HUES64 (cell line): ENCODE data around the gene NCS1.

Experiments
- H3K27ac ChIP-seq: 2 replicates; pipeline ENCODE4 v1.7.0; 2013; ENCODE audit warnings: low read depth, low read length, inconsistent platforms
- H3K27me3 ChIP-seq: 2 replicates; pipeline ENCODE4 v1.6.1; 2013; ENCODE audit warnings: mild to moderate bottlenecking, low read length; ENCODE audit not compliant: insufficient read depth
- H3K36me3 ChIP-seq: 2 replicates; pipeline ENCODE4 v1.6.1; 2013; ENCODE audit warnings: mild to moderate bottlenecking, low read length; ENCODE audit not compliant: insufficient read depth
- H3K4me1 ChIP-seq: 2 replicates; pipeline ENCODE4 v1.6.1; 2013; ENCODE audit warnings: mild to moderate bottlenecking, low read length, moderate library complexity; ENCODE audit not compliant: insufficient read depth
- H3K4me3 ChIP-seq: 2 replicates; pipeline ENCODE4 v1.5.1; 2013; ENCODE audit warnings: mild to moderate bottlenecking, low read length, moderate library complexity
- H3K9ac ChIP-seq: 2 replicates; pipeline ENCODE4 v1.6.1; 2013; ENCODE audit warnings: mild to moderate bottlenecking, low read depth, low read length
- H3K9me3 ChIP-seq: 2 replicates; pipeline ENCODE4 v1.6.1; 2013; ENCODE audit warnings: low read depth, low read length; ENCODE audit not compliant: insufficient read depth
- WGBS: fragments of 150-250, 120-280 bp; methylation state at CpG from one replicate; pipeline ENCODE4 v1.1.7; 2013; ENCODE audit warnings: missing lambda C conversion rate; 5-methylcytosine and 5-hydroxymethylcytosine counted together

The NCS1 gene

DNA sequence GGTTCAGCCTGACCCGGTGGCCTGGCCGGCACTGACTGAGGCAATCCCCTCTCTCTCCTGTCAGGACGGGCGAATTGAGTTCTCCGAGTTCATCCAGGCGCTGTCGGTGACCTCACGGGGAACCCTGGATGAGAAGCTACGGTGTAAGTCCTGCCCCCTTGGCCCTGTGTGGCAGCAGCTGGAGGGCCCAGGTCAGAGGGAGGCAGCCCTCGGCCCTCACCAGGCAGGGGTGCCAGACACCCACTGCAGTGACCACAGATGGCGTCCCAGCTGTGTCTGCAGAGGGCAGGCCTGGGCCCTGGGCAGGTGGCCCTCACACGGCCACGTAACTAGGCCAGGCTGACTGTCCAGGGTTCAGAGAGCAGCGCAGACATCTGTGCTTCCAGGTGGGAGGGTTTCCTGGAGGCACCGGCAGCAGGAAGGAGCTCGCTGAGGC, 47.5 kb downstream of the NCS1 start:
- Histone ChIP-seq H3K4me3 (no peak overlapping the region), H3K9me3 (no peaks in the 10 kb centered on the region), H3K36me3 (peaks cover 9% of the 10 kb centered on the region), H3K9ac (no peak overlapping the region), H3K4me1 (peaks cover 3% of the 10 kb centered on the region; the same call in 1 of the 2 replicates), H3K27me3 (no peaks in the 10 kb centered on the region), H3K27ac (no peak overlapping the region; the same call in 1 of the 2 replicates)
- WGBS = 89% methylated on average over 16 of the region's 16 CpGs

DNA sequence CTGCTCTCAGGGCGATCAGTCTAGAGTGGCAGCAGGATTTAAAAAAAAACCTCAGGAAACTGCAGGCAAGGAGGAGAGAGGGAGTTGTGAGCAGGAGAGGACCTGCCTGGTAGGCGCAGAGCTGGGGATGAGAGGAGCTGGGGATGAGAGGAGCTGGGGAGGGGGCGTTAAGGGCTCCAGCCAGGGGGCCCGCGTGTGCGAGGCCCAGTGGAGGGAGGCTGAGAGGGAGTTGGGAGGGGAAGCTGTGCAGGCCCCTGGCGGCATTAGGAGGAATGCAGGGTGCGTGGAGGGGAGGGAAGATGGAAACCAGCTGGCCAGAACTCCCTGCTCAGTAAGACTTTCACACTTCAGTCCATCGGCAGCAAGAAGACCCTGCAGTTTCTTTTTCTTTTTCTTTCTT, 48.1 kb downstream of the NCS1 start:
- H3K9me3 ChIP-seq = no peaks in the 10 kb centered on the region
- H3K27ac ChIP-seq = no peak overlapping the region
- H3K4me1 ChIP-seq = no peaks in the 10 kb centered on the region
- H3K36me3 ChIP-seq = peaks cover 9% of the 10 kb centered on the region
- no peaks in the 10 kb centered on the region for H3K27me3 ChIP-seq
- no peak overlapping the region for H3K9ac ChIP-seq
- WGBS = 48% methylated on average over 8 of the region's 9 CpGs
- no peak overlapping the region for H3K4me3 ChIP-seq

DNA sequence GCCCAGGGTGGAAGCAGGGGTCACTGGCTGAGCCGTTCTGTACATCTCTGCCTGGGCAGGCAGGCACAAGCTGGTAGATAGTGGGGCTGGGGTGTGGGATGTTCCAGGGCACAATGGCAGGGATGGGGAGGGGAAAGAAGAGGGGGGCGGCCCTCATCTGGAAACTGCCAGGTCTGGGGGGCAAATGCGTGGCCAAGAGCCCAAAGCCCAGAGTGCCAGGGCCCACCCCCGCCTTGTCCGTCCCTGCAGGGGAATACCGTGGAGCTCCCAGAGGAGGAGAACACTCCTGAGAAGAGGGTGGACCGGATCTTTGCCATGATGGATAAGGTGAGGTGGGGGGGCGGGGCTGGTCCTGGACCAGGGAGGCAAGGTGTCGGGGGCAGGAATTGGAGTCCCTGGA, 50.6 kb downstream of the NCS1 start:
- no peak overlapping the region for H3K4me3 ChIP-seq
- no peaks in the 10 kb centered on the region for H3K4me1 ChIP-seq
- no peak overlapping the region for H3K27ac ChIP-seq
- H3K9me3 ChIP-seq = peaks cover 8% of the 10 kb centered on the region
- 95% methylated on average over 9 of the region's 9 CpGs for WGBS
- peaks cover 28% of the 10 kb centered on the region for H3K36me3 ChIP-seq
- H3K9ac ChIP-seq = no peak overlapping the region
- H3K27me3 ChIP-seq = no peaks in the 10 kb centered on the region

DNA sequence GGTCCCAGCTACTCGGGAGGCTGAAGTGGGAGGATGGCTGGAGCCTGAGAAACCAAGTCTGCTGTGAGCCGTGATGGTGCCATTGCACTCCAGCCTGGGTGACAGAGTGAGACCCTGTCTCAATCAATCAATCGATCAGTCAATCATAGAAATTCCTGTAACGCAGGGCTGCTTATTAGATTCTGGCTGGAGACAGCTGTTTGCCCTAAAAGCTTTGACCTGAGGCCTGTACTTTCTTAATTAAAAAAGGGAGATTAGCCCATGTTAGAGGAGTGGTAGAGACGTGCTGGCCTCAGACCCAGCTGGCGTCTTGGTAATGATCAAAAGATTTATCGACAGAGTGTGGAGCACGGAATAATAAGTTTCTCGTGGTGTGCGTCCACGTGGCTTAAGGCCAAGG, 52.9 kb downstream of the NCS1 start:
- Histone ChIP-seq H3K4me1 (no peaks in the 10 kb centered on the region), H3K9ac (no peak overlapping the region), H3K27me3 (no peaks in the 10 kb centered on the region), H3K9me3 (peaks cover 11% of the 10 kb centered on the region), H3K36me3 (peaks cover 31% of the 10 kb centered on the region), H3K4me3 (no peak overlapping the region), H3K27ac (no peak overlapping the region)
- 90% methylated on average over 11 of the region's 11 CpGs for WGBS

DNA sequence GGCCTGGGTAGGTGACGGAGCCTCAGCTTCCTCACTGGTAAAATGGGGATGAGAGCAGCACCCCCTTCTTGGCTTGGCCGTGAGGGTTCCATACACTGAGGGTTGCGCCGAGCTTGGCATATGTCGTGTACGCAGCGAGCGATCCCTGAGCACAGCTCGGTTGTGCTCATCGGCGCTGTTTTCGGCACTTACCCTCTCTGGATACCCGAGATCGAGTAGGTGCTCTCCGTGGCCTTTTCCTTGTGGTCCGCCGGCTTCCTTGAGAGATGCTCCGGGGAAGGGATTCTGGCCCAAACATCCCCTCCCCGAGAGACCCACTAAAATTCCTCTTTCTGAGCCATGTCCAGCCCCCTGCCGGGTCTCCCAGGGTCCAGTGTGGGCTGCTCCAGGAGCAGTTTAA, 53.4 kb downstream of the NCS1 start:
- peaks cover 11% of the 10 kb centered on the region for H3K9me3 ChIP-seq
- no peaks in the 10 kb centered on the region for H3K27me3 ChIP-seq
- H3K4me3 ChIP-seq = no peak overlapping the region
- H3K4me1 ChIP-seq = no peaks in the 10 kb centered on the region
- 96% methylated on average over 20 of the region's 20 CpGs for WGBS
- H3K9ac ChIP-seq = no peak overlapping the region
- no peak overlapping the region for H3K27ac ChIP-seq
- H3K36me3 ChIP-seq = peaks cover 32% of the 10 kb centered on the region

DNA sequence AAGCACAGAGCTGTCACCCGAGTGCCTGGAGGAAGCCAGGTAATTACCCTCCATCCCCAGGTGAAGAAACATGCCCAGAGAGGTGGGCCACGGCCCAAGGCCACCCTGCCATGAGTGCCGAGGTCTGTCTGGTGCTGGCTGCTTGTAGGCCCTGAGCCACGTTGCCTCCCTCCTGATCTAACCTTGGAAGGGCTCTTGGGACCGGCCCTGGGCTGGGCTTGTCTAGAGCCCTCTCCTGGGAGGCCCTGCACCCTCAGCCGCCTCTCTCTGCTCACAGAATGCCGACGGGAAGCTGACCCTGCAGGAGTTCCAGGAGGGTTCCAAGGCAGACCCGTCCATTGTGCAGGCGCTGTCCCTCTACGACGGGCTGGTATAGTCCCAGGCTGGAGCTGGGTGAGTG, 53.9 kb downstream of the NCS1 start:
- Histone ChIP-seq H3K4me3 (no peak overlapping the region), H3K27me3 (no peaks in the 10 kb centered on the region), H3K27ac (no peak overlapping the region), H3K9me3 (peaks cover 11% of the 10 kb centered on the region), H3K36me3 (peaks cover 35% of the 10 kb centered on the region), H3K9ac (no peak overlapping the region), H3K4me1 (no peaks in the 10 kb centered on the region)
- 97% methylated on average over 12 of the region's 12 CpGs for WGBS

DNA sequence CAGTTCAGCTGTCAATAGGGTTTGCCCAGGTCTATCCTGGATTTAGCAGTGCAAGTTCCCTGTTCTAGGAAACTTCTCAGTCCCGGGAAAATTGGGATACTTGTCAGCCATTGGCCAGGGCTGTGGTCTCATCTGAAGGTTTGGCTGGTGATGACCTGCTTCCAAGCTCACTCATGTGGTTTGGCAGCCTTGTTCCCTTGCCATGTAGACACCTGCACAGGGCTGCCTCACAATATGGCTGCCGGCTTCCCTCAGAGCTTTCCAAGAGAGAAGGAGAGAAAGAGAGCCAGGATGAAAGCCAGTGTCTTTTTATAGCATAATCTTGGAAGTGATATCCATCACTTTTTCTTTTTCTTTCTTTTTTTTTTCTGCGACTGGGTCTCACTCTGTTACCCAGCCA, 55.6 kb downstream of the NCS1 start:
- Histone ChIP-seq H3K9me3 (peaks cover 11% of the 10 kb centered on the region), H3K4me3 (no peak overlapping the region), H3K4me1 (no peaks in the 10 kb centered on the region), H3K27me3 (no peaks in the 10 kb centered on the region), H3K27ac (no peak overlapping the region), H3K36me3 (peaks cover 39% of the 10 kb centered on the region), H3K9ac (no peak overlapping the region)
- 97% methylated on average over 3 of the region's 3 CpGs for WGBS

DNA sequence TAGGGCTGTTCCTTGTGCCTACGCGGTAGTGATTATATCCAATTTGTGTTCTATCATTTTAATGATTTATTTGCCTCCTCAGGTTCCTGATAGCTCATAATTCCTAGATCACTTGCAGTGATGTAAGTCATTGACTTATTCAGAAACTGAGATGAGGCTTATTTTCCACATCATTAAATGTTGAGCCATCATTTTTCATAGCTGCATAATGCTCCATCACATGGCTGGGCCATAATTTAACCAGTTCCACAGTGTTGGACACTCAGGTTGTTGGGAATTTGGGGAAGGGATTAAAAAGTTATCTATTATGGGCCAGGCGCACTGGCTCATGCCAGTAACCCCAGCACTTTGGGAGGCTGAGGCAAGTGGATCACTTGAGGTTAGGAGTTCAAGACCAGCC, 57.6 kb downstream of the NCS1 start:
- Histone ChIP-seq H3K36me3 (peaks cover 57% of the 10 kb centered on the region), H3K4me3 (no peak overlapping the region), H3K9ac (no peak overlapping the region), H3K27ac (no peak overlapping the region), H3K9me3 (peaks cover 11% of the 10 kb centered on the region), H3K4me1 (no peaks in the 10 kb centered on the region), H3K27me3 (no peaks in the 10 kb centered on the region)
- 98% methylated on average over 1 of the region's 3 CpGs for WGBS

DNA sequence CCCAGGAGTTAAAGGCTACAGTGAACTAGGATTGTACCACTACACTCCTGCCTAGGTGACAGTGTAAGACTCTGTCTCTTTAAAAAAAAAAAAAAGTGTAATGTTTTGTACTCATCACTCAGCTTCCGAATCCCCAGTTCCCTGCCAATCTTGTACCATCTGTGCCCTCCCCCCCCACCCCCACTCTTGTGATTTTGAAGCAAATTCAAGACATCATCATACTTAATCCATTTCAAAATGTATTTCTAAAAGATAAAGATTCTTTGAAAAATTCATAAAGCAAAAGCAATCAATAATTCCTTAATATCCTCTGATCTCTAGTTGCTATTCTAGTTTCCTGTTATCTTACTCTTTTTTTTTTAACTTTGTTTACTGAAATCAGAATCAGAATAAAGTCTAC, 58.4 kb downstream of the NCS1 start:
- Histone ChIP-seq H3K27me3 (no peaks in the 10 kb centered on the region), H3K9me3 (peaks cover 11% of the 10 kb centered on the region), H3K4me1 (no peaks in the 10 kb centered on the region), H3K9ac (no peak overlapping the region), H3K36me3 (peaks cover 54% of the 10 kb centered on the region), H3K27ac (no peak overlapping the region), H3K4me3 (no peak overlapping the region)
- 86% methylated on average over 1 of the region's 1 CpG for WGBS

DNA sequence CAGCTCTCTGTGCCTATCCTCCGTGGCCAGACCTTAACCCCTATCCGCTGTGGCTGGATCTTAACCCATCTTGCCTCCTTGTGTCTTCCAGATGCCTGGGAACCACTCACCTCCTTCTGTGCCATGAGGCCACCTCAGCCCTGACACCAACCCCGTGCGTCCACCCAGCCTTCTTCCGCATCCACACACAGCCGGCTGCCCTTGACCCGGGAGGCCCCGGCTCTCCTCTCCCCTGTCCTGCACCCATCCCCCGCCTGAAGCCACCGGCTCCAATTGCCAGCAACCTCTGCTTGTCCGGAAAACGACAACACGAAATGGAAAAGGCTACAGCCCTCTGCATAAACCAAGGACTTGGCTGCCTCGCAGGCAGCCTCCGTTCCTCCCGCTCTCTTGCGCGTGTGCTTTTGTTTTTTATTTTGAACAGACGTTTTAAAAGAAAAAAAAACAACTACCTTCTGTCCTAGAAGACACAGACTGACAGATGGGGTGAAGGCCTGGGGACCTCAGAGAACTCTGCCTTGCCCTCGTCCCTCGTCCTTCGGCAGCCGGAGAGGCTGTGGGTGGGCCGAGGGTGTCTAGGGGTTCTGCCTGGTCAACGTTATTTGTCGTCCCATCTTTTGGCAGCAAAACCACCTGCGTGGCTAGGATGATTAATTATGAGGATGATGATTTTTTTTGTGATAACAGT, 60.8 kb downstream of the NCS1 start:
- Histone ChIP-seq H3K4me1 (no peaks in the 10 kb centered on the region), H3K27ac (no peak overlapping the region), H3K27me3 (no peaks in the 10 kb centered on the region), H3K9me3 (0 out of 2 replicates have a peak, but pooled peaks cover under 1% of the 10 kb centered on the region), H3K4me3 (no peak overlapping the region), H3K9ac (no peak overlapping the region), H3K36me3 (peaks cover 35% of the 10 kb centered on the region)
- WGBS = 88% methylated on average over 27 of the region's 27 CpGs

DNA sequence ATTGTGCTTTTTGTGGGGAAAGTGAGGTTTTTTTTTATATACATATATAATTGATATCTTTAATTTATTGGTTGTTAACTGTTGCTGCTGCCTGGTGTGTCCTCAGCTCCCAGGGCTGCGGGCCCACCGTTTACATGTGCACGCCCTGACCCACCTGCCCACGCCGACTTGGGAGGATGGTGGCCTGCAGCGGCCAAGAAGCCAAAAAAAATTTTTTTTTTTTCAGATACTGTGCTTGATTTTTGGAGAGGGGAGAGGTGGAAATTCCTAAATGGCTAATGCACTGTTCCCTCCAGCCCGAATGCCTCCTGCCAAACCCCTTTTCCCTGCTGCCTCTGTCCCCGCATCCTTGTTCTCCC, 61.4 kb downstream of the NCS1 start:
- Histone ChIP-seq H3K4me3 (no peak overlapping the region), H3K27ac (no peak overlapping the region), H3K4me1 (no peaks in the 10 kb centered on the region), H3K9ac (no peak overlapping the region), H3K27me3 (no peaks in the 10 kb centered on the region), H3K36me3 (peaks cover 35% of the 10 kb centered on the region), H3K9me3 (no peaks in the 10 kb centered on the region)
- 91% methylated on average over 8 of the region's 8 CpGs for WGBS
